ENCODE results near the gene HAUS2. TPM values are rescaled to one million over a fixed set of nuclear protein-coding genes. Genes with fewer than 3 reads are reported as not detected.

The HAUS2 gene
- polyA plus RNA-seq, 1 donor: 27.2 TPM

- no peak for DNase-seq
Observed at GRCh38 chr15:42605796-42606195, 57.2 kb downstream of the HAUS2 start.

GRCh38 chr15:42608110-42608531, 59.5 kb downstream of the HAUS2 start:
- no peak for DNase-seq

GRCh38 chr15:42608752-42609488, 60.3 kb downstream of the HAUS2 start:
- no peak for DNase-seq

- DNase-seq: no peak
Observed at GRCh38 chr15:42611532-42611931, 62.9 kb downstream of the HAUS2 start.

GRCh38 chr15:42612367-42612912, 63.8 kb downstream of the HAUS2 start:
- no peak for DNase-seq

GRCh38 chr15:42616107-42616506, 67.5 kb downstream of the HAUS2 start:
- no peak for DNase-seq

Other genes starting within 250 kb of the HAUS2 start
- 37.5 TPM for gene CAPN3, start 189.3 kb upstream of the HAUS2 start, polyA plus RNA-seq (ENCODE audit: insufficient read length)
- 56.5 TPM for gene ZNF106, start 57.7 kb upstream of the HAUS2 start, polyA plus RNA-seq (ENCODE audit: insufficient read length)
- 126 TPM for gene SNAP23, start 53.2 kb upstream of the HAUS2 start, polyA plus RNA-seq (ENCODE audit: insufficient read length)
- 27.1 TPM for gene LRRC57, start within 50 bp of the HAUS2 start, polyA plus RNA-seq (ENCODE audit: insufficient read length)
- 14.3 TPM for gene STARD9, start 26.8 kb downstream of the HAUS2 start, polyA plus RNA-seq (ENCODE audit: insufficient read length)
- gene CDAN1, start 188.3 kb downstream of the HAUS2 start, polyA plus RNA-seq (ENCODE audit: insufficient read length): 19.2 TPM